GM21367 (cell line): ENCODE data around the gene ERMP1.
A peak's percentile ranks its signal among the peaks of the same experiment; 100 is the strongest.
"Not testable (repeated sequence)": the region's sequence is repeated elsewhere in the genome, so short reads cannot be mapped to it uniquely, and the experiment has no call there.

Source experiments
- ATAC-seq: cut with Tn5 transposase; IDR thresholded peaks from one replicate; pipeline ENCODE4 v1.9.1; 2021; ENCODE audit not compliant: unreplicated experiment

The ERMP1 gene, protein sequence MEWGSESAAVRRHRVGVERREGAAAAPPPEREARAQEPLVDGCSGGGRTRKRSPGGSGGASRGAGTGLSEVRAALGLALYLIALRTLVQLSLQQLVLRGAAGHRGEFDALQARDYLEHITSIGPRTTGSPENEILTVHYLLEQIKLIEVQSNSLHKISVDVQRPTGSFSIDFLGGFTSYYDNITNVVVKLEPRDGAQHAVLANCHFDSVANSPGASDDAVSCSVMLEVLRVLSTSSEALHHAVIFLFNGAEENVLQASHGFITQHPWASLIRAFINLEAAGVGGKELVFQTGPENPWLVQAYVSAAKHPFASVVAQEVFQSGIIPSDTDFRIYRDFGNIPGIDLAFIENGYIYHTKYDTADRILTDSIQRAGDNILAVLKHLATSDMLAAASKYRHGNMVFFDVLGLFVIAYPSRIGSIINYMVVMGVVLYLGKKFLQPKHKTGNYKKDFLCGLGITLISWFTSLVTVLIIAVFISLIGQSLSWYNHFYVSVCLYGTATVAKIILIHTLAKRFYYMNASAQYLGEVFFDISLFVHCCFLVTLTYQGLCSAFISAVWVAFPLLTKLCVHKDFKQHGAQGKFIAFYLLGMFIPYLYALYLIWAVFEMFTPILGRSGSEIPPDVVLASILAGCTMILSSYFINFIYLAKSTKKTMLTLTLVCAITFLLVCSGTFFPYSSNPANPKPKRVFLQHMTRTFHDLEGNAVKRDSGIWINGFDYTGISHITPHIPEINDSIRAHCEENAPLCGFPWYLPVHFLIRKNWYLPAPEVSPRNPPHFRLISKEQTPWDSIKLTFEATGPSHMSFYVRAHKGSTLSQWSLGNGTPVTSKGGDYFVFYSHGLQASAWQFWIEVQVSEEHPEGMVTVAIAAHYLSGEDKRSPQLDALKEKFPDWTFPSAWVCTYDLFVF

DNA sequence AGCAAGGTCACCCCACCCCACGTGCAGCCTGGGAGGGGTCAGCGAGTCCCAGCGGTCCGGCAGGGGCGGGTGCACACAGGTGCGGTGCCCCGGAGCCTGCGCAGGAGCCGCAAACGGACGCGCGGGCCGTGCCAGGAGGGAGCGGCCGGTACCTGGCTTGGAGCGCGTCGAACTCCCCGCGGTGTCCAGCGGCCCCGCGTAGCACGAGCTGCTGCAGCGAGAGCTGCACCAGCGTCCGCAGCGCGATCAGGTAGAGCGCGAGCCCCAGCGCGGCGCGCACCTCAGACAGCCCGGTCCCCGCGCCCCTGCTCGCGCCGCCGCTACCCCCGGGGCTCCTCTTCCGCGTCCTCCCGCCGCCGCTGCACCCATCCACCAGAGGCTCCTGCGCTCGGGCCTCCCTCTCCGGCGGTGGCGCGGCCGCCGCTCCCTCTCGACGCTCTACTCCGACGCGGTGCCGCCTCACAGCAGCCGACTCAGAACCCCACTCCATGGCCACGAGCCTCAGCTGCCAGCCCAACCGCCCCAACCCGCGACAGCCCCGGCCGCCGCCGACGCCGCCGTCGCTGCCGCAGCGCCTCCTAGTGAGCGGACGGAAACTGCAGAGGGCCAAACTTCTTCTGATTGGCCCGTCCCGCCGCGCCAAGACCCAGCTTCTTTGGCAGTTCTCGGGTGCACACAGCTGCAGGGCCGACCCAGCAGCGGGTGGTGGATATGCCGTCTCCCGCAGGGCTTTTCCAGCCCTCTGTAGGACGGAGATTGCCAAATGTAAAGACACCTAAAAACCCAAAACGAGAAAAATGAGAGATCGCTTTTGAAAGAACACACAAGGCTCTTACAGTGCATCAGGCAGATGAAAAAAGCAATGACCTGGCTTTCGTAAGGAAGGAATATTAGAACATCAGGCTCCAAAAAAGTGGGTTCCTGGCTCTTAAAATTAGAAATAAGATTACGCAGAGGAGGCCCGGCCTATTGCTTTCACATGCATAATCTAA lies at the start of gene ERMP1:
Gene ERMP1 (minus strand): TSS at position 580 of the 992 bp plus-strand sequence. CDS start 90 bp downstream, at position 490.
- peak; percentile 74 for ATAC-seq

DNA sequence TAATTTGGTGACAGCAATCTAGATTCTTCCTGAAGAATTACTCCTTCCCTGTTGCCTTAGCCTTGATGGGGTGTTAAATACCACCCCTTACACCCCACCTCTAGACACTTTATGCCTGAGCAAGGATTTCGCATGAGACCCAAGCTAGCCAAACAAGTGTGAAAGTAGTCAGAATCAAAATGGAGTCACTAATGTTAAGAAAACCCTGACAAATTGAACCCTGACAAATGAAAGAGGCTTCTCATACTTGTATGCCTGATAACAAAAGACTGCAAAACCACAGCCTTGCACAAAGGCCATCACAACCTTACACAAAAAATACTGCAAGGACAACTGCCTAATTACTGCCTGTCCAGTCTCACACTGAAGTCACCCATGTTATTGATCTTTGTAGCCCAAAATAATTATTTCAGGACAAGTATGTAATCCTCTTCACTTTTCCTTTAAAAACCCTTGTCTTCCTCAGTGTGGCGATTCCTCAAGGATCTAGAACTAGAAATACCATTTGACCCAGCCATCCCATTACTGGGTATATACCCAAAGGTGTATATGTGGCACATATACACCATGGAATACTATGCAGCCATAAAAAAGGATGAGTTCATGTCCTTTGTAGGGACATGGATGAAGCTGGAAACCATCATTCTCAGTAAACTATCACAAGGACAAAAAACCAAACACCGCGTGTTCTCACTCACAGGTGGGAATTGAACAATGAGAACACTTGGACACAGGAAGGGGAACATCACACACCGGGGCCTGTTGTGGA lies 49.5 kb upstream of the ERMP1 start:
- ATAC-seq, result not testable (repeated sequence)

DNA sequence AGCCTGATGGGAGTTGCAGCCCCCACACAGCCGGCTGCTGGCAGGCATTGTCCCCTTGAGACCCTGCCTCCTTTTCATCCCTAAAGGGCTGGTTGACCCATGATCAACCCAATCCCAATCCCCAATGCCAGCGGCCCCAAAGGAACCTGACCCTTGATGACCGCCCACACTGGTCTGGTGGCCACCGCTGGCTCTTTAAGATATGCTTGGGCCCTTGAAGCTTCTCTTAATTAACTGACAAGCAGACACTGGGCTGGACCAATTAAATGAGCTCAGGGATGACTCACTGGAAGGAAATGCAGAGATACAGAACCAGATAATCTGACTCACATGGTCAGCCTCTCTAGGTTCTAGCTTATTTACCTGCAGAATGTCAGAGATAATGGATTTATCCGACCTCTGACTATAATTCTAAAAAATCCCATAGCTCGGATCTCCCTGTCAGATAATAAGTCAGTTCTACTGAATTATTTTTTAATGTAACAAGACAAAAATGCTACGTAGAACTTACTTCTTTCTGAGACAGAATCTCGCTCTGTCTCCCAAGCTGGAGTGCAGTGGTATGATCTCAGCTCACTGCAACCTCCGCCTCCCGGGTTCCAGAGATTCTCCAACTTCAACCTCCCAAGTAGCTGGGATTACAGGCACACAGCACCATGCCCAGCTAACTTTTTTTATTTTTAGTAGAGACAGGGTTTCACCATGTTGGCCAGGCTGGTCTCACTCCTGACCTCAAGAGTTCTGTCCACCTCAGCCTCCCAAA lies 46.7 kb upstream of the ERMP1 start:
- ATAC-seq, result no peak

DNA sequence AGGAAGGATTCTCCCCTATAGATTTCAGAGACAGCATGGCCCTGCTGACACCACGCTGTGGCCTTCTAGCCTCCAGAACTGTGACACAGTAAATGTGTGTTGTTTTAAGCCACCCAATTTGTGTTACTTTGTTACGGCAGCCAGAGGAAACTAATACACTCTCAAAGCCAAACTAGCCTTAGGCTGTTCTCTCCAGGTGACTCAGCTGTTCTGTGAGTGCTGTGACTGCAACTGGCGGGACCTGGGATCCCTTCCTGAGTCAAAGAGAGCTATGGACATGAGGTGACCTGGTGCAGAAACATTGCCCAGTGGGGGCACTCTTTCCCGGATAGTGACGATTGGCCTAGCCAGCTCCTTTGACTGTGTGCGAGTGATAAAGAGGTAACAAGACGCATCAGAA lies 43.8 kb upstream of the ERMP1 start:
- no peak for ATAC-seq

DNA sequence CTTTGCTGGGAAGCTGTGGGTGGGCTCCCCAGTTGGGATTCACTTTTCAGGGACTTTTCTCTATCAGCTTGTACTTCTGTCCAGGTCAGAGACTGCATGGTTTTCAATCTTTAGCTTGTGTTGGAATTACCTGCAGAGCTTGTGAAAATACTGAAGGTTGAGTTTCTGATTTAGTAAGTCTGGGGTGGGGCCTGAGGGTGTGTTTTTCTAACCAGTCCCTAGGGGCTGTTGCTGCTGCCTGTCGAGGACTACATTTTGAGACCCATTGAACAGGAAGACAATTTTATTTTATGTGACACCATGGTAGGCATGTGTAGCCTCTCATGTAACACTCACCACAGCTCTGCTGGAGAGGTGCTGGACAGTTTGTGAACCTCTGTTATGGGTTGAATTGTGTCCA lies 43.1 kb upstream of the ERMP1 start:
- no peak for ATAC-seq

DNA sequence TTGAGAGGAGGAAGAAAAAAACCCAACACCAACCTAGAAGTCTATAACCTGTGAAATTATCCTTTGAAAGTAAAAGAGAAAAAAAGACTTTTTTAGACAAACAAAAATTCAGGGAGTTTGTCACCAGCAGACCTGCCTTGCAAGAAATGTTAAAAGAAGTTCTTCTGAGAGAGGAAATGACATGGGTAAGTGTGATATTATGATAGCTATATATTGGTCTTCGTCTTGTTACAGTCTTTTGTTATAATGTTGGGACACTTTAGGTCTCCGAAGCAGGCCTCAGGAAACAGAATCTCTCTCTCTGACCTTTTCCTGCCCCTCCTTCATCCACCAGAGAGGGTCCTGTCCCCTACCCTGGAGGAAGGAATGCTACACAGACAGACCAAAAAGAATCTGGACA lies 41.1 kb upstream of the ERMP1 start:
- no peak for ATAC-seq

DNA sequence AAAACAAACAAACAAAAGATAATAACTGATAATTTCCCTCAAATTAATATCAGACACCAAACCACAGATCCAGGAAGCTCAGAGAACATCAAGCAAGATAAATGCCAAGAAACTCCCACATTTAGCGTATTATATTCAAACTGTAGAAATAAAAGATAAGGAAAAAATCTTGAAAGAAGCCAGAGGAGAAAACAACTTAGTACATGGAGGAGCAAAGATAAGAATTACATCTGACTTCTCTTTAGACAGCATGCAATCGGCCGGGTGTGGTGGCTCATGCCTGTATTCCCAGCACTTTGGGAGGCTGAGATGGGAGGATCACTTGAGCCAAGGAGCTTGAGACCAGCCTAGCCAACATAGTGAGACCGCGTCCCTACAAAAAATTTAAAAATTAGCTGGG lies 40.5 kb upstream of the ERMP1 start:
- no peak for ATAC-seq

DNA sequence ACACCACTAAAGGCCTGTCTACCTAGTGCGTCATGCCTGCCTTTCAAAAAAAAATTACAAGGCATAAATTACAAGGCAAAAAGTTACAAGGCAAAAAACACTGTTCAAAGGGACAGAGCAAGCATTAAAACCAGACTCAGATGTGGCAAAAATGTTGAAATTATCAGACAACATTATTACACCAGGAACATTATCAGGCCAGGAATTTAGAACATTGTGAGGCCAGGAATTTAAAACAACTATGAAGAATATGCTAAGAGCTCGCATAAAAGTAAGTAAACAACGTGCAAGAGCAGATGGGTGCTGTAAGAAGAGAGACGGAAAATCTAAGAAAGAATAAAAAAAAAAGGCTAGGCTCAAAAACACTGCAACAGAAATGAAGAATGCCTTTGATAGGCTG lies 39.6 kb upstream of the ERMP1 start:
- no peak for ATAC-seq

DNA sequence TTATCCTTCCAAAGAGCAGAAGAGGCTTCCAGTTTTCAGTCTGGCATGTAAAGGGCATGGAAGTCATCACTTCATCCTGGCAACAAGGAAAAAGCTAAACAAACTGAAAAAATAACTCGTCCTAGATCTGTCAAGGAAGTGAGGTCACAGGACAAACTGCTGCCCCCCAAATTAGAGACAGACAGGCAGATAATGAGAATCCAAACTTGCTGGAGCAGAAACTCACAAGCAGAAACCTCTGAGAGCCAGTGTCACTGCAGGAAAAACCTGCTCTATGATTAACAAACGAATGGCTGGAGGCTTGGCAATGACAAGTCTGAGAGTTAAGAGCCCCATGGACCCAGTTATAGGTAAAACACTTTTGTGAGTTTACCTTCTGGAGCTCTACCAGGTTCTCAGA lies 38.9 kb upstream of the ERMP1 start:
- no peak for ATAC-seq

DNA sequence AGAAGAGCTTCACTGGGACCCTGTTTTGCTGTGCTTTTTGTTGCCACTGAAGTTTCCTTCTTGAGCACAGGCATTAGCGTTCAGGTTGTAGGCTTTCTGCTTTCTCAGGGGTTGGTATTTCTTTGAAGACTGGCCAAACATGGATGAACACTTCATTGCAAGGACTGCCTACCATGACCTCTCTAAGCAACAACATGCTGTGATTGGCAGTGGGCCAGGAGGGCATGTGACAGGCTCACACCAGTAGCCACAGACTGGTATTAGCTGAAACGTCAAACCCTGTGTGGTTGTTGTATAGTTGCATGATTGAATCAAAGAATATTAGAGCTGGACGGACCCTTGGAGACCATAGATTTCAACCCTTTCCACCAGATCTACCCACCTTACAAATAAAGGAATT lies 37.8 kb upstream of the ERMP1 start:
- ATAC-seq, result no peak

DNA sequence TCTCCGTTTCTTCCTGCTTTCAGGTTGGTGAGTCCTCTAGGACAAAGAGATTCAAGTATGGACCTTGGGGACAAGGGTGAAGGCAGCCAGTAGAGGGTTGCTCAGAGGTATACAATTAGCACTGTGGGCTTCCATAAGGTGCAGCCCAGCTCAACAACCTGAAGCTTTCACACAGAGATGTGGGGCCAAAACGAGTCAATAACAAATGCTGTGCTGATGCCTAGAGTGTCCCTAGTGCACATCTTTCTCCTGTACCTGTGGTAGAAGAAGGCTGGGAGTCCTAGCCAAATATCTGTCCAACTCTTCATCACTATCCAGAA lies 37.1 kb upstream of the ERMP1 start:
- no peak for ATAC-seq

DNA sequence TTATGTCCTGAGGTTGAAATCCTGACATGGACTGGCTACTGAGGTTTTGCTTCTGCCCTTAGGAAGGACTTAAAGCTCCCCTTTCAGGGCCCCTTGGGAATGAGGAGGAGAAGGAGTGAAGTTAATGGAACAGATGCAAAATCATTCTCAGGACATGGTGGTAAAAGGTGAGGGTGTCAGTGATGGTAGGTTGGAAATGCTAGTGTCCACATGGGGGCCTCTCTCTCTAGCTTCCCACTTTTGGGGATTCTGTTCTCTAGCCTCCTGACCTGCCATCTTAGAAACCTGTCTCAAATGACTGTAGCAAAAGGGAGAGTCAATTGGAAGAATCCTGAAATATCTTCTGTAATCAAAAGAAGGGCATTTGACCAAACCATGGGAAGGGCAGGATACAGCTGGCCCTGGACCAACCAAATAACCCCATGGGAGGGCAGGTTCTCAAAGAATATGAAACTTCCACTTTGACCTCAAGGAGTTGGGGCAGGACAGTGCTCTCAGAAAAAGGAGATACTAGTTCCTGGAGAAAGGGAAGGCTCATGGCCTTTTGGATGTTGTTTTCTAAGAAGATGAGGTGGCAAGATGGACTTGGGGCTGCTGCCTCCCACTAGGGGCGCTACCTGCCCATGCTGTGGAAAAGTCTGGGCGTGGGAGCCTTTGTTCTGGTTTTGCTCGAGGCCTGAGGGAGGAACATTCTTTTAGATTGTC lies 36.5 kb upstream of the ERMP1 start:
- ATAC-seq, result no peak

DNA sequence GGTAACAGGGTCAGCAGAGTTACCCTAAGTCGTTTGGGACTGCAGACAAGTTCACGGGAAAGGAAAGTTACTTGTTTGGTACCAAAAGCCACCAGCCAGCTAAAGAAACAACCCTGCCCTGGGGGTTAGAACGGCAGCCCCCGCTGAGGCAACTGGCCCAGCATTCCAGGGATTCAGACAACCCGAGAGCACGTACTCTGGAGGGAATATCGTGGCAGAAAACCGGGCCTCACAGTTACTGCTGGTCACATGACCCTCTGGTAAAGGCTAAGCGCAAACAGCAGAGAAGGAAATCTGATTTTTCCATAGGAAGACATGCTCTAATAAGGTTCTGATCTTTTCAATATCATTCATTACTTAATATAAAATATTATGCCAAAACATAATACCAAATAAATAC lies 35.3 kb upstream of the ERMP1 start:
- ATAC-seq, result no peak

DNA sequence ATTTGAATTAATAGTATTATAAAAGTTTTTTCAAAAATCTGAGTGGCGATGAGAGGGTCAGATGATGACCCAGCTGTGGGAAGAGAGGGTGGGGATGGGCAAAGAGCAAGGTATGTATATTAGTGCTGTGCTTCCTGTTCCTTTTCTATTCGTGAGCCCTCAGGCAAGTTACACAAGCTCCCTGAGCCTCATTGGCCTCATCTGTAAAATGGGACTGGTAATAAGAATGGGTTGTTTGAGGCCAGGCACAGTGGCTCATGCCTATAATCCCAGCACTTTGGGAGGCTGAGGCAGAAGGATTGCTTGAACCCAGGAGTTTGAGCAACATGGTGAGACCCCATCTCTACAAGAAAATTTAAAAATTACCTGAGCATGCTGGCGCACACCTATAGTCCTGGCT lies 33.8 kb upstream of the ERMP1 start:
- no peak for ATAC-seq

DNA sequence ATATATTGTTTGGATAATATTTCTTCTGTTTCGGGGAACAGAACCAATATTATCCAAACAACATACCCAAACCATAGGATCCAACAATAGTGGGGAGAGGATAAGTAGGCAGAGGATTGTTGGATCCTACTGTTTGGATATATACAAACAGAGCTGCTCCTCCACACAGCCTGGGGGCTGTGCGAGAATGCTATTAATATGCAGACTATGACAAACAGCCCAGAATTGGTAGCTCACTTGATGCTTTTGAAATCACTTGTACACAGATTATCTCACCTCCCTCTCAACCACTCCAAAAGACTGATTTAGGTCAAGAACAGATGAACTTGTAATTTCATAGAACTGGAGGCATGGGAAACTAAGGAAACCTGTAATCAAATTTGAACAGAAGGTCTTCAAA lies 33.4 kb upstream of the ERMP1 start:
- no peak for ATAC-seq

DNA sequence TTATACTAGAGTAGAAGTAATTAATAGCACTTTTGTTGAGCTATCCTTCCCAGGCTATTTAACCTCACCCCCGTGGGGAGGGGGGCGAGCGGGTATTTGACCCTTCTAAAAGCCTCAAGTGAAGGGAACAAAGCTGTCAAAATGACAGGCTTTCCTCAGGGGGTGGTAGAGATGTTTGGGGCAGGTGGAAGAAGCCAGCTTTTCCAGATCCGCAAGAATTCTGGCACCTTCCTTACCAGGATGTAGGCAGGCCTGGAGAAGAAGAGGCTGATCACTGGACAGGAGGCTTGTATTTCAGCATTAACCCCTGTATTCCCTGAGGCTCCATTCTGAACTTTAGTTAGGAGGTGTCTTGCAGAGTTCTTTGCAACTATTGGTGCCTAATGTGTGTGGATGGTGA lies 31.5 kb upstream of the ERMP1 start:
- no peak for ATAC-seq

DNA sequence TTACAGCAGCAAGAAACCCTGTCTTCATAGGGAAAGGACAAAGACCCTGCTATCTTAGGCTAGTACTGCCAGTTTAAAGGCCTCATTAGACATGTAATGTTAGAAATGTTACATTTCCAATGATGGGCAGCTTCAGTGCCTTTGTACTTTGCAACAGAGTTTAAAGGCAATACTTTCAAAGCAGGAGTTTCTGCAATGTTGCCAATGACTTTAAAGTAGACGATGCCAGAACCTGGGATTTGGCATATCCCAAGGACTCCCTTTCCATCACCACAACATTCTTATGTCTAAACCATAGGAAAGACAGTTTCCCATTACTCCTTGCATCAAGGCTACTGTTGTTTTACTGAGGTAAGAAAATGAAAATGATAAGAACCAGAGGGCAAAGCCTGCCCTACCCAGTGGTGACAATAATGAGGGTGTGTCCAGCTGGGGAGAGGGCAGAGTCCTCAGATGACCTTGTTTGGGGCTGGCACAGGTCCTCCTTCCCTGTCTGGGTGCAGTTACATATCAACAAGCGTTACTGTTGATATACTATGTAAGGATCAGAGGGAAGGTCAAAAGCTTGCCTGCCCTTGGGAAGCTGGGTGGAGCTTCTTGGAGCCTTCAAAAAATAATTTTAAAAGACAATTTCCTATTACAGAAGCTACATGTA lies 30.3 kb upstream of the ERMP1 start:
- no peak for ATAC-seq

DNA sequence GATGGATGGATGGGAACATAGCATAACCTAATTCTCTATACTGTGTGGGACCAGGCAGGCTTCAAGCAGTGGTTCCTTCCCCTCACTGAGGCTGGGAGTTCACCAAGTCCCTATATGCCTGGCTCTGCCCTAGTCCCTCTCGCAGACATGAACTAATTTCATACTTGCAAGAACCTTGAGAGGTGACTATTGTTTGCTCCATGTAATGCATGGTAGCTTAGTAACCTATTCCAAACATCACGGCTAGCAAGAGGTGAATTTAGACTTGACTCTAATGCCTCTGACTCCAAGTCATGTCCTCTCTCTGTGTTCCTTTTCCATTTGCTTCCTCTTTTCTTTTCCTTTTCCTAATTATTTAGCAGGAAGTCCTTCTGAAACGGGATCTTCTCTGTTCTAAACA lies 25.9 kb upstream of the ERMP1 start:
- no peak for ATAC-seq

DNA sequence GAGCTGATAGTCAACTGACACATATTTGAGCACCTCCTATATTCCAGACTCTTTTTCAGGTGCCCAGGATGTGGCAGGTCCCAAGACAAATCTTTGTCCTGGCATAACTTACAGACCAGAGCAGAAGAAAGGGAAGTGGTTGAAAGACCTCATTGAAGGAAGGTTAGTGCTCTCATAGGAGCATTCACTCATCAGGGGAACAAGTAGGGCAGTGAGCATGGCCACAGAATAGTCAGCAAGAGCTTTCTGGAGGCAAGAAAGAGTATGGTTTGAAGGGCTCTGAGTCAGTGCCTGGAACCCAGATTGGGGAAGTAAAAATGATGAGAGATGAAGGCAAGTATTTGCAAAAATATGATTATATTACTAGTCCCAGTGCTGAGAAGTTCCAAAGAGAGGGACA lies 25.0 kb upstream of the ERMP1 start:
- ATAC-seq, result no peak
